ENCODE results near the gene ZNF513. TPM values are rescaled to one million over a fixed set of nuclear protein-coding genes. Genes with fewer than 3 reads are reported as not detected.

Gene ZNF513
- total and polyA plus RNA-seq, 8 donors = 12.8 to 18.8 (median 16.4) TPM

DNA sequence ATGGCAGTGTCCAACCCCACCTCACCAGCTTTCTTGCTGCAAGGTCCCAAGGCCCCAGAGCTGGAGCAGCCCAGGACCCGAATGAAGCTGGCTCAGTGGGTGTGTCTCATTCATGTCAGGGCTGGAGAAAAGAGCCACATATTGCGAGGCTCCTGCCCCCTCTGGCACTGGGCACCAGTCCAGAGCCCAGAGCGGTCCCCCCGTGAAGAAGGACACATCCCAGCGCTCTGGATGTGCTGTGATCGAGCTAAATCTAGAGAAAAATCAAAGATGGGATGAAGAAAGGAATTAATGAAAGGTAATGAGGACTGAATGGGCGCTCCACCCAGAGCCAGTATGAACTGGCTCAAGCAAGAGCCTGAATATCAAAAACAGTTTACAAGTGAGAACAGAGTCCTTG lies 44.4 kb downstream of the ZNF513 start:
- intact Hi-C loops (cut with DNase I) = no loop called here
- Histone ChIP-seq H3K27ac (no peak overlapping the region), H3K36me3 (peaks cover 4 to 100% of the 10 kb centered on the region in 2 donors), H3K4me3 (no peak overlapping the region), H3K27me3 (no peaks in the 10 kb centered on the region), H3K4me1 (no peaks in the 10 kb centered on the region), H3K9me3 (no peaks in the 10 kb centered on the region)
- no peak for DNase-seq
- no peak for ATAC-seq
- no peak for TF ChIP-seq CTCF (IDR thresholded peaks at IDR 0.05)

DNA sequence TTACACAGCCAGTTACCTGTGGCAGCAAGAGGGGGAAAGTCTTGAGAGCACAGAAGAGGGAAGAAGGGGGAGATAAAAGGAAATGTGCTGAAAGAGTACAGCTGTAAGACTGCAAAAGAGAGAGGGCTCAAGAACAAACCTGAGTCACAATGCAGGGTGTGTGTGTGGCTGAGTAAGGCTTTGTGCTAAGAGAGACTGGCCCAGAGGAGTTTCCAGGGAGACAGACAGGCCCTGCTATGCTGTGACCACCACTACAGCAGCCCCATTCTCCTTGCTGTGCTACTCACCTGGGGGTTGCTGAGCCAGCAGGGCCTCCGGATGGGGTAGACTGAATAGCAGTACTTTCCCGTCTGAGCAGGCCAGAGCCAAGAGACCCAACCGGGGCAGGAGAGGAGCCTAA lies 45.2 kb downstream of the ZNF513 start:
- no peak for ATAC-seq
- no peak for TF ChIP-seq CTCF (IDR thresholded peaks at IDR 0.05)

More for the DNA sequence above, 45.2 kb downstream of the ZNF513 start:
- Histone ChIP-seq H3K4me1 (no peaks in the 10 kb centered on the region), H3K36me3 (peaks cover 4 to 100% of the 10 kb centered on the region in 2 donors), H3K27ac (no peak overlapping the region), H3K9me3 (no peaks in the 10 kb centered on the region), H3K4me3 (no peak overlapping the region), H3K27me3 (no peaks in the 10 kb centered on the region)
- intact Hi-C loops (cut with DNase I) = no loop called here
- no peak for DNase-seq

Other genes with a start within 250 kb of the ZNF513 start
- gene PREB, start 246.1 kb downstream of the ZNF513 start, total RNA-seq = 10 to 100 TPM; 50.8 to 65.3 TPM
- gene PREB, start 246.1 kb downstream of the ZNF513 start, polyA plus RNA-seq (ENCODE audit: insufficient read length in 6 of 6) = 10 to 100 TPM; 34.3 to 45.7 (median 38.2) TPM
- not detected for gene PRR30, start 241.3 kb downstream of the ZNF513 start, total RNA-seq
- gene PRR30, start 241.3 kb downstream of the ZNF513 start, polyA plus RNA-seq (ENCODE audit: insufficient read length in 6 of 6) = not detected
- gene TCF23, start 231.7 kb downstream of the ZNF513 start, total RNA-seq = under 1 TPM; 0.08 to 0.50 TPM
- under 1 TPM; 0.06 to 0.21 (median 0.08) TPM for gene TCF23, start 231.7 kb downstream of the ZNF513 start, polyA plus RNA-seq (ENCODE audit: insufficient read length in 6 of 6)
- 100 to 1,000 TPM in 1 of 2 donors, 10 to 100 TPM in 1; 87.5 to 102 TPM for gene ATRAID, start 168.7 kb downstream of the ZNF513 start, total RNA-seq
- 100 to 1,000 TPM; 126 to 141 (median 130) TPM for gene ATRAID, start 168.7 kb downstream of the ZNF513 start, polyA plus RNA-seq (ENCODE audit: insufficient read length in 6 of 6)
- 10 to 100 TPM; 27.3 to 43.7 TPM for gene SLC5A6, start 168.5 kb downstream of the ZNF513 start, total RNA-seq
- gene SLC5A6, start 168.5 kb downstream of the ZNF513 start, polyA plus RNA-seq (ENCODE audit: insufficient read length in 6 of 6) = 10 to 100 TPM; 24.1 to 47.2 (median 31.7) TPM
- 10 to 100 TPM; 31.1 to 51.2 TPM for gene CAD, start 163.4 kb downstream of the ZNF513 start, total RNA-seq
- gene CAD, start 163.4 kb downstream of the ZNF513 start, polyA plus RNA-seq (ENCODE audit: insufficient read length in 6 of 6) = 10 to 100 TPM; 39.0 to 52.8 (median 44.9) TPM
- under 1 TPM; 0.39 to 0.64 TPM for gene SLC30A3, start 117.7 kb downstream of the ZNF513 start, total RNA-seq
- under 1 TPM; 0.26 to 0.69 (median 0.48) TPM for gene SLC30A3, start 117.7 kb downstream of the ZNF513 start, polyA plus RNA-seq (ENCODE audit: insufficient read length in 6 of 6)
- gene DNAJC5G, start 105.3 kb downstream of the ZNF513 start, total RNA-seq = not detected
- gene DNAJC5G, start 105.3 kb downstream of the ZNF513 start, polyA plus RNA-seq (ENCODE audit: insufficient read length in 6 of 6) = under 1 TPM; 0.19 to 0.41 (median 0.30) TPM
- gene TRIM54, start 98.3 kb downstream of the ZNF513 start, total RNA-seq = under 1 TPM in 1 of 2 donors, not detected in 1; 0.17 TPM
- gene TRIM54, start 98.3 kb downstream of the ZNF513 start, polyA plus RNA-seq (ENCODE audit: insufficient read length in 6 of 6) = under 1 TPM in 5 of 6 donors, not detected in 1; 0.07 to 0.14 (median 0.09) TPM
- 1 to 10 TPM; 1.5 to 2.6 TPM for gene UCN, start 72.3 kb downstream of the ZNF513 start, total RNA-seq
- 1 to 10 TPM; 1.3 to 2.4 (median 1.8) TPM for gene UCN, start 72.3 kb downstream of the ZNF513 start, polyA plus RNA-seq (ENCODE audit: insufficient read length in 6 of 6)
- 100 to 1,000 TPM in 1 of 2 donors, 10 to 100 TPM in 1; 96.4 to 103 TPM for gene MPV17, start 57.6 kb downstream of the ZNF513 start, total RNA-seq
- gene MPV17, start 57.6 kb downstream of the ZNF513 start, polyA plus RNA-seq (ENCODE audit: insufficient read length in 6 of 6) = 100 to 1,000 TPM in 1 of 6 donors, 10 to 100 TPM in 5; 91.6 to 106 (median 99.0) TPM
- gene GTF3C2, start 24.0 kb downstream of the ZNF513 start, total RNA-seq = 10 to 100 TPM; 45.2 to 54.5 TPM
- 10 to 100 TPM; 63.3 to 71.7 (median 68.1) TPM for gene GTF3C2, start 24.0 kb downstream of the ZNF513 start, polyA plus RNA-seq (ENCODE audit: insufficient read length in 6 of 6)
- gene EIF2B4, start 10.4 kb downstream of the ZNF513 start, total RNA-seq = 10 to 100 TPM; 30.7 to 36.9 TPM
- gene EIF2B4, start 10.4 kb downstream of the ZNF513 start, polyA plus RNA-seq (ENCODE audit: insufficient read length in 6 of 6) = 10 to 100 TPM; 50.3 to 61.4 (median 53.4) TPM
- 100 to 1,000 TPM in 1 of 2 donors, 10 to 100 TPM in 1; 91.0 to 121 TPM for gene SNX17, start 10.1 kb downstream of the ZNF513 start, total RNA-seq
- 100 to 1,000 TPM in 3 of 6 donors, 10 to 100 TPM in 3; 93.1 to 113 (median 102) TPM for gene SNX17, start 10.1 kb downstream of the ZNF513 start, polyA plus RNA-seq (ENCODE audit: insufficient read length in 6 of 6)
- 10 to 100 TPM; 55.5 to 66.5 TPM for gene PPM1G, start 28.9 kb upstream of the ZNF513 start, total RNA-seq
- 10 to 100 TPM; 72.1 to 88.0 (median 81.1) TPM for gene PPM1G, start 28.9 kb upstream of the ZNF513 start, polyA plus RNA-seq (ENCODE audit: insufficient read length in 6 of 6)
- 10 to 100 TPM; 81.6 to 85.4 TPM for gene NRBP1, start 47.9 kb upstream of the ZNF513 start, total RNA-seq
- 100 to 1,000 TPM; 119 to 137 (median 123) TPM for gene NRBP1, start 47.9 kb upstream of the ZNF513 start, polyA plus RNA-seq (ENCODE audit: insufficient read length in 6 of 6)
- 10 to 100 TPM; 34.0 to 45.6 TPM for gene KRTCAP3, start 61.6 kb upstream of the ZNF513 start, total RNA-seq
- 10 to 100 TPM; 12.0 to 17.8 (median 14.7) TPM for gene KRTCAP3, start 61.6 kb upstream of the ZNF513 start, polyA plus RNA-seq (ENCODE audit: insufficient read length in 6 of 6)
- gene IFT172, start 109.0 kb upstream of the ZNF513 start, total RNA-seq = 10 to 100 TPM; 21.0 to 23.8 TPM
- 10 to 100 TPM; 42.8 to 65.3 (median 55.6) TPM for gene IFT172, start 109.0 kb upstream of the ZNF513 start, polyA plus RNA-seq (ENCODE audit: insufficient read length in 6 of 6)
- gene FNDC4, start 114.5 kb upstream of the ZNF513 start, total RNA-seq = 1 to 10 TPM; 4.4 to 8.0 TPM
- gene FNDC4, start 114.5 kb upstream of the ZNF513 start, polyA plus RNA-seq (ENCODE audit: insufficient read length in 6 of 6) = 10 to 100 TPM; 12.3 to 16.6 (median 14.0) TPM
- gene GCKR, start 116.1 kb upstream of the ZNF513 start, total RNA-seq = under 1 TPM in 1 of 2 donors, not detected in 1; 0.37 TPM
- 1 to 10 TPM in 4 of 6 donors, under 1 TPM in 2; 0.57 to 1.8 (median 1.3) TPM for gene GCKR, start 116.1 kb upstream of the ZNF513 start, polyA plus RNA-seq (ENCODE audit: insufficient read length in 6 of 6)
- 10 to 100 TPM; 29.3 to 29.6 TPM for gene ZNF512, start 202.3 kb upstream of the ZNF513 start, total RNA-seq
- 10 to 100 TPM; 78.8 to 93.5 (median 84.5) TPM for gene ZNF512, start 202.3 kb upstream of the ZNF513 start, polyA plus RNA-seq (ENCODE audit: insufficient read length in 6 of 6)
- 1 to 10 TPM; 2.9 to 3.0 TPM for gene CCDC121, start 248.3 kb upstream of the ZNF513 start, total RNA-seq
- 10 to 100 TPM; 11.7 to 13.2 (median 13.1) TPM for gene CCDC121, start 248.3 kb upstream of the ZNF513 start, polyA plus RNA-seq (ENCODE audit: insufficient read length in 6 of 6)
- 10 to 100 TPM; 24.2 to 25.0 TPM for gene GPN1, start 248.3 kb upstream of the ZNF513 start, total RNA-seq
- gene GPN1, start 248.3 kb upstream of the ZNF513 start, polyA plus RNA-seq (ENCODE audit: insufficient read length in 6 of 6) = 10 to 100 TPM; 53.0 to 61.7 (median 54.8) TPM

Measured in left lung (tissue), 10 donors.